Endodermal cell (in vitro differentiated cells): ENCODE data around the gene GLRB. TPM values are rescaled to one million over a fixed set of nuclear protein-coding genes. Genes with fewer than 3 reads are reported as not detected.

Source experiments
- DNase-seq: peaks from one replicate; pipeline ENCODE4 v3.0.0-alpha.2; 2017
- H3K27ac ChIP-seq: 2 replicates; pipeline ENCODE4 v1.5.1; 2013; ENCODE audit warnings: mild to moderate bottlenecking, low read depth, low read length, moderate library complexity
- H3K27me3 ChIP-seq: 2 replicates; pipeline ENCODE4 v1.6.1; 2013; ENCODE audit warnings: mild to moderate bottlenecking, low read length, moderate library complexity; ENCODE audit not compliant: insufficient read depth, control insufficient read depth, poor library complexity, severe bottlenecking
- H3K36me3 ChIP-seq: 2 replicates; pipeline ENCODE4 v1.7.0; 2013; ENCODE audit warnings: mild to moderate bottlenecking, low read length, moderate library complexity; ENCODE audit not compliant: control insufficient read depth, insufficient read depth
- H3K4me1 ChIP-seq: one replicate; pipeline ENCODE4 v1.7.0; 2013; ENCODE audit warnings: low read length; ENCODE audit not compliant: control insufficient read depth, insufficient read depth
- H3K4me3 ChIP-seq: 2 replicates; pipeline ENCODE4 v1.5.1; 2013; ENCODE audit warnings: mild to moderate bottlenecking, low read length, moderate library complexity
- H3K9ac ChIP-seq: 2 replicates; pipeline ENCODE4 v1.6.1; 2013; ENCODE audit warnings: mild to moderate bottlenecking, low read length, moderate library complexity; ENCODE audit not compliant: poor library complexity, severe bottlenecking; ENCODE audit errors: extremely low read depth
- H3K9me3 ChIP-seq: 2 replicates; pipeline ENCODE4 v1.6.1; 2013; ENCODE audit warnings: mild to moderate bottlenecking, low read length, moderate library complexity; ENCODE audit not compliant: control insufficient read depth
- H3K27ac Mint-ChIP-seq: 2 replicates; pipeline ENCODE4 v1.8.0; 2020; ENCODE audit warnings: mixed read lengths
- H3K27me3 Mint-ChIP-seq: 2 replicates; pipeline ENCODE4 v1.8.0; 2021; ENCODE audit warnings: mild to moderate bottlenecking, mixed read lengths; ENCODE audit not compliant: insufficient read depth
- H3K36me3 Mint-ChIP-seq: 2 replicates; pipeline ENCODE4 v1.8.0; 2020; ENCODE audit warnings: low read depth, mixed read lengths
- H3K4me1 Mint-ChIP-seq: 2 replicates; pipeline ENCODE4 v1.8.0; 2020; ENCODE audit warnings: mixed read lengths
- H3K4me3 Mint-ChIP-seq: 2 replicates; pipeline ENCODE4 v1.8.0; 2020; ENCODE audit warnings: mild to moderate bottlenecking, moderate library complexity, mixed read lengths
- H3K9me3 Mint-ChIP-seq: 2 replicates; pipeline ENCODE4 v1.8.0; 2020; ENCODE audit warnings: mild to moderate bottlenecking, mixed read lengths
- CTCF ChIP-seq: fragments of 200-600 bp; sonication (generic); conservative IDR thresholded peaks from 2 replicates; pipeline ENCODE4 v1.5.0; 2021; ENCODE audit warnings: antibody characterized with exemption, mild to moderate bottlenecking
- WGBS, 2 experiments: methylation state at CpG; one replicate each; pipeline versions ENCODE4 v1.1.5 to v1.1.7; 2013; ENCODE audit warnings: missing lambda C conversion rate in 2 of 2, mixed read lengths in 1 of 2; ENCODE audit not compliant: insufficient coverage in 1 of 2, insufficient read length in 1 of 2; 5-methylcytosine and 5-hydroxymethylcytosine counted together
- long read RNA-seq, 4 experiments: library from polyadenylated mRNA in 2 of 4; library from RNA in 1 of 4; library from capped mRNA in 1 of 4; stranded (forward) in 3 of 4; unstranded in 1 of 4; transcript quantifications; one replicate each; pipeline ENCODE4 v2.0.0, GENCODE V29; 2020 to 2021; ENCODE audit warnings: inconsistent platforms in 1 of 4
- polyA plus RNA-seq, 2 experiments: library from polyadenylated mRNA; stranded (reverse); fragments of 50-300 nt; gene quantifications; one replicate each; pipeline ENCODE4 v1.2.3, GENCODE V29; 2013
- total RNA-seq, 2 donors: library from RNA; stranded (reverse); fragmentation: NEBNext Ultra II Directional in 1 of 2; extraction: Animal tissue kit (Norgen Biotek cat#: 25700) in 1 of 2; gene quantifications; 2 replicates in 1 of 2; 3 replicates in 1 of 2; pipeline ENCODE4 v1.2.1, GENCODE V29; 2021

Gene GLRB
- total RNA-seq = 1 to 10 TPM; 1.1 to 1.6 TPM
- 4.8 TPM for polyA plus RNA-seq (2013, experiment 1 of 2)
- polyA plus RNA-seq (2013, experiment 2 of 2) = 3.3 TPM
- long read RNA-seq, experiment 1, partial matches to known transcripts = 0 of 1 reads
- long read RNA-seq, experiment 1, other reads (novel, unspliced or antisense) = 1 of 1 reads
- long read RNA-seq, experiment 2, partial matches to known transcripts = 0 of 3 reads
- long read RNA-seq, experiment 2, other reads (novel, unspliced or antisense) = 0 of 3 reads
- long read RNA-seq, experiment 3, transcript GLRB-201 (10 exons, 3,126 nt) = major isoform, 6 of 6 reads
- long read RNA-seq, experiment 3, partial matches to known transcripts = 0 of 6 reads
- long read RNA-seq, experiment 3, other reads (novel, unspliced or antisense) = 0 of 6 reads
- long read RNA-seq, experiment 4, partial matches to known transcripts = 0 of 3 reads
- long read RNA-seq, experiment 4, other reads (novel, unspliced or antisense) = 0 of 3 reads

- Mint-ChIP-seq H3K27me3 (peaks cover 40% of the 10 kb centered on the region), H3K36me3 (no peaks in the 10 kb centered on the region), H3K4me1 (peaks cover 10% of the 10 kb centered on the region), H3K9me3 (no peaks in the 10 kb centered on the region), H3K4me3 (peak within 1 kb of the TSS; percentile 66), H3K27ac (no peak within 1 kb of the TSS)
- WGBS, 2 experiments = 0 to 1% methylated on average over 6 to 84 of the region's 84 CpGs
- Histone ChIP-seq H3K36me3 (no peaks in the 10 kb centered on the region), H3K27ac (no peak within 1 kb of the TSS), H3K4me3 (peak within 1 kb of the TSS; percentile 87), H3K9me3 (no peaks in the 10 kb centered on the region), H3K27me3 (peaks cover 46% of the 10 kb centered on the region), H3K9ac (no peak within 1 kb of the TSS), H3K4me1 (no peaks in the 10 kb centered on the region)
- DNase-seq = peak; percentile 81
- no peak for TF ChIP-seq CTCF
These were observed at the start of gene GLRB for GRCh38 chr4:157075811-157076577. Gene GLRB, plus strand, starts transcription at chr4:157076150. Its CDS starts 1,875 bp downstream, at chr4:157078025.

GRCh38 chr4:157035471-157035870 is 40.5 kb upstream of the GLRB start:
- no peaks in the 10 kb centered on the region for H3K36me3 ChIP-seq
- no peak overlapping the region for H3K4me3 Mint-ChIP-seq

DNA sequence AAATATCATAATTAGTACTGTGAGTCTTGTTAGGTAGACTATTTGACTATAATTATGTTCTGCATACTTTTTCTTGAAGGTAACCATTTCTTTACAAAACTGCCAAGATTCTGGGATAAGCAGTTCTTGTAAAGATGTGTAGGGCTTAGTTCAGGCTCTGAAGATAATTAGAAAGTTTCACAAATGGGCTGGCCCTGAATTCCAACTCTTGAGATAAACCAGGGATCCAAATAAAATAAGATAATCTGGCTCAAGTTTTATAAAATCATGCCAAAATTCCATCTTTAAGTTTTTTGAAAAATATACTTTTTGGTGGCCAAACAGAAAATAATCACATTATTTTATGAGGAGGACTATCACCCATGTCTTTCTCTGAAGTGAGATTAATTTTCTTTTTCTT is 35.5 kb upstream of the GLRB start:
- H3K9me3 Mint-ChIP-seq = no peaks in the 10 kb centered on the region
- H3K4me3 Mint-ChIP-seq = no peak overlapping the region
- H3K4me1 Mint-ChIP-seq = no peaks in the 10 kb centered on the region
- TF ChIP-seq CTCF = no peak
- no peak for DNase-seq
- Histone ChIP-seq H3K9ac (no peak overlapping the region), H3K27me3 (no peaks in the 10 kb centered on the region), H3K27ac (no peak overlapping the region), H3K36me3 (no peaks in the 10 kb centered on the region), H3K4me3 (no peak overlapping the region), H3K9me3 (no peaks in the 10 kb centered on the region), H3K4me1 (no peaks in the 10 kb centered on the region)
- H3K27me3 Mint-ChIP-seq = no peaks in the 10 kb centered on the region
- no peak overlapping the region for H3K27ac Mint-ChIP-seq
- H3K36me3 Mint-ChIP-seq = no peaks in the 10 kb centered on the region

More at GRCh38 chr4:157035471-157035870, 40.5 kb upstream of the GLRB start:
- H3K9me3 ChIP-seq = no peaks in the 10 kb centered on the region
- H3K4me3 ChIP-seq = no peak overlapping the region
- no peaks in the 10 kb centered on the region for H3K27me3 ChIP-seq
- no peaks in the 10 kb centered on the region for H3K27me3 Mint-ChIP-seq
- H3K27ac ChIP-seq = no peak overlapping the region
- DNase-seq = no peak
- no peaks in the 10 kb centered on the region for H3K4me1 ChIP-seq
- H3K4me1 Mint-ChIP-seq = no peaks in the 10 kb centered on the region
- no peak overlapping the region for H3K9ac ChIP-seq
- TF ChIP-seq CTCF = no peak
- H3K27ac Mint-ChIP-seq = no peak overlapping the region
- H3K9me3 Mint-ChIP-seq = peaks cover 3% of the 10 kb centered on the region
- H3K36me3 Mint-ChIP-seq = no peaks in the 10 kb centered on the region
